Fibroblast of the conjunctiva (primary cell): ENCODE data around the gene CDKL2.
A peak's percentile ranks its signal among the peaks of the same experiment; 100 is the strongest.
"Not testable (repeated sequence)": the region's sequence is repeated elsewhere in the genome, so short reads cannot be mapped to it uniquely, and the experiment has no call there.

Experiments used
- DNase-seq: peaks from one replicate; pipeline ENCODE4 v3.0.0-alpha.2; 2010; ENCODE audit warnings: low read depth

CDKL2 gene

GRCh38 chr4:75552452-75552851 is 77.9 kb downstream of the CDKL2 start:
- no peak for DNase-seq

- DNase-seq: no peak
These were observed 81.3 kb downstream of the CDKL2 start for GRCh38 chr4:75549019-75549418.

- peak; percentile 13 for DNase-seq
These were observed 82.5 kb downstream of the CDKL2 start for GRCh38 chr4:75547647-75548387.

- no peak for DNase-seq
These were observed 84.8 kb downstream of the CDKL2 start for GRCh38 chr4:75545526-75545925.

- DNase-seq: no peak
These were observed 85.5 kb downstream of the CDKL2 start for GRCh38 chr4:75544870-75545269.

- DNase-seq: not testable (repeated sequence)
These were observed 86.1 kb downstream of the CDKL2 start for GRCh38 chr4:75544220-75544619.

- DNase-seq: no peak
These were observed 87.5 kb downstream of the CDKL2 start for GRCh38 chr4:75542824-75543223.

GRCh38 chr4:75537308-75537707 is 93.0 kb downstream of the CDKL2 start:
- DNase-seq: not testable (repeated sequence)

- not testable (repeated sequence) for DNase-seq
These were observed 96.4 kb downstream of the CDKL2 start for GRCh38 chr4:75533926-75534325.

- not testable (repeated sequence) for DNase-seq
These were observed 96.9 kb downstream of the CDKL2 start for GRCh38 chr4:75533339-75533887.

- not testable (repeated sequence) for DNase-seq
These were observed 98.7 kb downstream of the CDKL2 start for GRCh38 chr4:75531536-75532143.

GRCh38 chr4:75530556-75531322 is 99.6 kb downstream of the CDKL2 start:
- DNase-seq: no peak
